Neural progenitor cell (in vitro differentiated cells): ENCODE measurements around the gene SUGCT.

Experiments used
- CTCF ChIP-seq: fragments of 200-600 bp; sonication (generic); IDR thresholded peaks from 2 replicates; pipeline ENCODE4 v1.5.1; 2017; ENCODE audit warnings: antibody characterized with exemption, mild to moderate bottlenecking
- EZH2phosphoT487 ChIP-seq: fragments of 200-600 bp; sonication (generic); IDR thresholded peaks from 2 replicates; pipeline ENCODE4 v1.6.1; 2017; ENCODE audit warnings: antibody characterized with exemption

GRCh38 chr7:40722242-40722641 lies 587.4 kb downstream of the SUGCT start:
- no peak for TF ChIP-seq CTCF
- TF ChIP-seq EZH2phosphoT487, result no peak
